Tibial nerve (tissue), 3 donors: ENCODE results near the gene ASTN2.

Experiments
- POLR2A ChIP-seq, 2 donors: fragments of 450-650 bp; IDR thresholded peaks; one replicate each; pipeline ENCODE4 v1.6.1; 2017; ENCODE audit warnings: antibody characterized with exemption in 2 of 2, mild to moderate bottlenecking in 2 of 2, moderate library complexity in 2 of 2
- TF ChIP-seq, protein P1 (sequence below), 5 experiments: fragments of 200-600 bp in 3 of 5; fragments of 450-650 bp in 2 of 5; sonication (generic) in 3 of 5; IDR thresholded peaks; one replicate each; pipeline ENCODE4 v1.5.1; 2016 to 2019; ENCODE audit warnings: antibody characterized with exemption in 5 of 5, mild to moderate bottlenecking in 3 of 5, moderate library complexity in 2 of 5

DNA sequence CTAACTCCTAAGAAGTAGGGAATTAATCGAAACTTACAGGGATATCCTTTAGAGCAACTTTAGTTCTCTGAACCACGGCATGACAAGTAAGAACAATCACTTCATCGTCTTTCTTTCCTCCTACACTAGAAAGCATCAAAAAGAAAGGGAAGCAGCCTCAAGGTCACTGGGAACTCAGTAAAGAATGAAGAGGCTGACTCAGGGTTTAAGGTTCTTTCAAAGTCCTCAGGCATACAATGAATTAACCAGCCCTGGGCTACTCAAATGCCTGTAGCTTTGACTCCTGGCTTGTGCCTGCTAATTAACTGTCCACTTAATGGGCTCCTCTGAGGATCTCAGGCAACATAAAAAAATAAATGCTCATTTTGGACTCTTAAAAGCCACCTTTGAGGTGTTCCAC, 625.8 kb downstream of the ASTN2 start:
- TF ChIP-seq, protein P1, sequence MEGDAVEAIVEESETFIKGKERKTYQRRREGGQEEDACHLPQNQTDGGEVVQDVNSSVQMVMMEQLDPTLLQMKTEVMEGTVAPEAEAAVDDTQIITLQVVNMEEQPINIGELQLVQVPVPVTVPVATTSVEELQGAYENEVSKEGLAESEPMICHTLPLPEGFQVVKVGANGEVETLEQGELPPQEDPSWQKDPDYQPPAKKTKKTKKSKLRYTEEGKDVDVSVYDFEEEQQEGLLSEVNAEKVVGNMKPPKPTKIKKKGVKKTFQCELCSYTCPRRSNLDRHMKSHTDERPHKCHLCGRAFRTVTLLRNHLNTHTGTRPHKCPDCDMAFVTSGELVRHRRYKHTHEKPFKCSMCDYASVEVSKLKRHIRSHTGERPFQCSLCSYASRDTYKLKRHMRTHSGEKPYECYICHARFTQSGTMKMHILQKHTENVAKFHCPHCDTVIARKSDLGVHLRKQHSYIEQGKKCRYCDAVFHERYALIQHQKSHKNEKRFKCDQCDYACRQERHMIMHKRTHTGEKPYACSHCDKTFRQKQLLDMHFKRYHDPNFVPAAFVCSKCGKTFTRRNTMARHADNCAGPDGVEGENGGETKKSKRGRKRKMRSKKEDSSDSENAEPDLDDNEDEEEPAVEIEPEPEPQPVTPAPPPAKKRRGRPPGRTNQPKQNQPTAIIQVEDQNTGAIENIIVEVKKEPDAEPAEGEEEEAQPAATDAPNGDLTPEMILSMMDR (IDR thresholded peaks at IDR 0.05) = no peak
- TF ChIP-seq POLR2A (IDR thresholded peaks at IDR 0.05) = no peak
